A673 (cell line): ENCODE data around the gene MAN2A2. TPM values are rescaled to one million over a fixed set of nuclear protein-coding genes. Genes with fewer than 3 reads are reported as not detected.
A peak's percentile ranks its signal among the peaks of the same experiment; 100 is the strongest.

Source experiments
- BruUV-seq: library from RNA; stranded (reverse); fragments of 400-500 nt; replicated peaks from 2 replicates; lab custom pipeline; 2021; lab: Mats Ljungman, UMichigan
- CTCF ChIA-PET: fragments of 300-600 bp; sonication (Branson Sonifier 250); formaldehyde crosslinking; loops from one replicate; lab custom pipeline; 2022; ENCODE audit warnings: antibody characterized with exemption; lab: Charles Lee
- POLR2A ChIA-PET: fragments of 300-600 bp; sonication (Branson Sonifier 250); formaldehyde crosslinking; loops from one replicate; lab custom pipeline; 2022; ENCODE audit warnings: antibody characterized with exemption; ENCODE audit not compliant: low non-redundant PET; lab: Charles Lee
- DNase-seq: peaks from one replicate; pipeline ENCODE4 v3.0.0-alpha.2; 2015; ENCODE audit warnings: low spot score
- H3K27ac ChIP-seq: fragments of 200-600 bp; sonication (generic); 2 replicates; pipeline ENCODE4 v1.5.1; 2016; ENCODE audit warnings: mixed run types, low read depth, mild to moderate bottlenecking, mixed read lengths, antibody characterized with exemption, low read length; ENCODE audit not compliant: poor library complexity, severe bottlenecking
- H3K27me3 ChIP-seq: fragments of 200-600 bp; sonication (generic); replicated peaks from 2 replicates; pipeline ENCODE4 v1.6.1; 2017; ENCODE audit warnings: mixed run types, low read depth, mild to moderate bottlenecking, mixed read lengths, antibody characterized with exemption, low read length; ENCODE audit not compliant: insufficient read depth, poor library complexity
- H3K36me3 ChIP-seq: fragments of 200-600 bp; sonication (generic); 2 replicates; pipeline ENCODE4 v1.6.1; 2016; ENCODE audit warnings: mixed run types, mild to moderate bottlenecking, mixed read lengths, antibody characterized with exemption, low read length; ENCODE audit not compliant: insufficient read depth, poor library complexity, severe bottlenecking
- H3K4me1 ChIP-seq: fragments of 200-600 bp; sonication (generic); 2 replicates; pipeline ENCODE4 v1.6.1; 2017; ENCODE audit warnings: mixed run types, mild to moderate bottlenecking, mixed read lengths, antibody characterized with exemption, low read length; ENCODE audit not compliant: insufficient read depth, poor library complexity, severe bottlenecking
- H3K4me3 ChIP-seq: fragments of 200-600 bp; sonication (generic); 2 replicates; pipeline ENCODE4 v1.5.1; 2016; ENCODE audit warnings: low read depth, mixed run types, mild to moderate bottlenecking, mixed read lengths, low read length; ENCODE audit not compliant: poor library complexity, severe bottlenecking
- H3K9me3 ChIP-seq: fragments of 200-600 bp; sonication (generic); 2 replicates; pipeline ENCODE4 v1.6.1; 2016; ENCODE audit warnings: mixed run types, low read depth, mild to moderate bottlenecking, mixed read lengths, antibody characterized with exemption, low read length; ENCODE audit not compliant: poor library complexity, severe bottlenecking
- EZH2 ChIP-seq: fragments of 200-600 bp; sonication (generic); IDR thresholded peaks from 2 replicates; pipeline ENCODE4 v1.6.1; 2017; ENCODE audit warnings: borderline replicate concordance, low read depth, mild to moderate bottlenecking, mixed read lengths, antibody characterized with exemption, low read length; ENCODE audit not compliant: poor library complexity, severe bottlenecking
- intact Hi-C: fragments of 100-400 bp; cut with micrococcal nuclease; formaldehyde crosslinking; loops from one replicate; pipeline ENCODE4 v1.10.0; 2022; ENCODE audit not compliant: unreplicated experiment
- total RNA-seq: library from RNA; stranded (reverse); gene quantifications from 2 replicates; pipeline ENCODE4 v1.2.3, GENCODE V29; 2021
- TF ChIP-seq, protein P1 (sequence below): fragments of 300-800, 200-600 bp; sonication (generic); conservative IDR thresholded peaks from 2 replicates; pipeline ENCODE4 v1.5.1; 2017; ENCODE audit warnings: low read depth, mild to moderate bottlenecking, antibody characterized with exemption, low read length, moderate library complexity, mixed read lengths

MAN2A2 gene
- total RNA-seq, 1 experiment from 2014 or later: 75.7 TPM

DNA sequence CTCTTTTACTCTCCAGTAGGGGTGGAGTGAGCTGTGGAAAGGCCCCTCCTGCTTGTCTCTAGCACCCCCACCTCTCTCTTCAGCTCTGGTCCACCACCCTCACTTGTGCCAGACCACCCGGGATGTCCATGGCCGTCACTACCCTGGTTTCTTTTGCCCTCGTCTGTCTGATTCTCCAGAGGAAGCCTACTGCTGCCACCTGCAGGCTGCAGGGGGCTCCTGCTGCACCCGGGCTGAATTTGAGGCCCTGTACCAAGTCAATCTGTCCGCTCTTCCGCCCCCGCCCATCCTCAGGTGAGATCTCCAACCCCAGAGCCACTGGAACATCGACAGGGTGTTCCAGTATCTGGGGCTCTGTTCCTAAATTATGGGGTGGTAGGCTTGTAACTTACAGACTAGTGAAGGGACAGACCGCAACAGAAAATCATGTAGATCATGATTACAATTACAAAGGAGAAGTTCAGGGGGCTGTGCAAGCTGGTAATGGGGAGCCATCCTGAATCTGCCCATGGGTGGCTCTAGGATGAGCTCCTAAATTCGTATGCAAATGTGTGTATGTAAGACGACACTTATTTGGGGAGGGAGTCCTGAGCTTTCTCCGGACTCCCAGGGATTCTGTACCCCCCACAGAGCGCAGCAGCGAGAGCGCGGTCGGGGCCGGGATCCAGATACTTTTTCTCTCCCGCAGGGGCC, 31.3 kb downstream of the MAN2A2 start:
- DNase-seq: peak; percentile 91
- peak overlapping the region; percentile 82 for H3K27ac ChIP-seq
- intact Hi-C loops: loop anchor here (5.0 to 10.0 kb wide), 2 partner anchors 287 to 790 kb away; no protein-coding TSS in a partner anchor
- no TSS peak for BruUV-seq
- ChIA-PET POLR2A (interaction anchor here (0.6 kb wide), 1 partner anchor 23 kb away, joined by 3 read pairs; no protein-coding TSS in a partner anchor), CTCF (interaction anchor here (0.5 to 1.8 kb wide), 8 partner anchors 15 to 460 kb away, joined by 4 to 21 read pairs (median 7); partner anchors contain the start of gene RCCD1)
- peaks cover 9% of the 10 kb centered on the region for H3K36me3 ChIP-seq
- H3K27me3 ChIP-seq: no peaks in the 10 kb centered on the region
- H3K4me3 ChIP-seq: peak overlapping the region; percentile 71
- H3K9me3 ChIP-seq: no peaks in the 10 kb centered on the region
- TF ChIP-seq, protein P1, sequence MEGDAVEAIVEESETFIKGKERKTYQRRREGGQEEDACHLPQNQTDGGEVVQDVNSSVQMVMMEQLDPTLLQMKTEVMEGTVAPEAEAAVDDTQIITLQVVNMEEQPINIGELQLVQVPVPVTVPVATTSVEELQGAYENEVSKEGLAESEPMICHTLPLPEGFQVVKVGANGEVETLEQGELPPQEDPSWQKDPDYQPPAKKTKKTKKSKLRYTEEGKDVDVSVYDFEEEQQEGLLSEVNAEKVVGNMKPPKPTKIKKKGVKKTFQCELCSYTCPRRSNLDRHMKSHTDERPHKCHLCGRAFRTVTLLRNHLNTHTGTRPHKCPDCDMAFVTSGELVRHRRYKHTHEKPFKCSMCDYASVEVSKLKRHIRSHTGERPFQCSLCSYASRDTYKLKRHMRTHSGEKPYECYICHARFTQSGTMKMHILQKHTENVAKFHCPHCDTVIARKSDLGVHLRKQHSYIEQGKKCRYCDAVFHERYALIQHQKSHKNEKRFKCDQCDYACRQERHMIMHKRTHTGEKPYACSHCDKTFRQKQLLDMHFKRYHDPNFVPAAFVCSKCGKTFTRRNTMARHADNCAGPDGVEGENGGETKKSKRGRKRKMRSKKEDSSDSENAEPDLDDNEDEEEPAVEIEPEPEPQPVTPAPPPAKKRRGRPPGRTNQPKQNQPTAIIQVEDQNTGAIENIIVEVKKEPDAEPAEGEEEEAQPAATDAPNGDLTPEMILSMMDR: peak; percentile 97
- TF ChIP-seq EZH2: no peak
- H3K4me1 ChIP-seq: peaks cover 25% of the 10 kb centered on the region

DNA sequence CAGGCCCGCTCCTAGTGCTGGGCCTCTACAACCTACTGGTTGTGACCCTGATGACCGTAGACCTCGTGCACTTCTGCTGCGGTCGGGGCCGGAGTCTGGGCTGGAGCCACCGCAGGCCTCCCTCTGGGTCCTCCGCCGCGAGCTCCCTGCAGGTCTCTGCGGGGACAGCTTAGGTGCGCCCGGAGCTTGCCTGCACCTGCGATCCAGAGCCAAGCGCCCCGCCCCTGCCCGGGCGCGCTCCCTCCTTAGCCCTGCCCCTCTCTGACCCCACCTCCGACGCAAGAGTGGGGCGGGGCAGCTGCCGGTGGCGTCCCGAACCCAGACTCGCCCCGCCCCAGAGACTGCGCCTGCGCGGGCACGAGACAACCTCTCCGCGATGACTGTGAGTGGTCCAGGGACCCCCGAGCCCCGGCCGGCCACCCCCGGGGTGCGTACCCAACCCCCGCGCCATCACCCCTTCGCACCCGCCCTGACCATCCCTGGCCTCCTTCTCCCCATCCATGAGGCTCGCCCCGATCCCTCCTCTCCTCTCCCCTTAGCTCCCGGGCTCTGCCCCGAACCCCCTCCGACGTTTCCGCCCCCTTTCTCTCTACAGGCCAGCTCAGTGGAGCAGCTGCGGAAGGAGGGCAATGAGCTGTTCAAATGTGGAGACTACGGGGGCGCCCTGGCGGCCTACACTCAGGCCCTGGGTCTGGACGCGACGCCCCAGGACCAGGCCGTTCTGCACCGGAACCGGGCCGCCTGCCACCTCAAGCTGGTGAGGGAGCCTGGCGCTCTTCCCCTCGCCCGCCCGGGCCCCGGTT, 32.0 kb downstream of the MAN2A2 start, which contains the start of gene UNC45A:
Gene UNC45A (plus strand): TSS at position 337 of the 803 bp plus-strand sequence. CDS start 40 bp downstream, at position 377.
- TF ChIP-seq, protein P1: no peak
- TF ChIP-seq EZH2: no peak
- ChIA-PET POLR2A (interaction anchor here (0.6 kb wide), 2 partner anchors 9 to 22 kb away, joined by 3 to 11 read pairs; no protein-coding TSS in a partner anchor), CTCF (interaction anchor here (0.6 to 1.7 kb wide), 9 partner anchors 12 to 337 kb away, joined by 4 to 17 read pairs (median 7); no protein-coding TSS in a partner anchor)
- no peaks in the 10 kb centered on the region for H3K9me3 ChIP-seq
- peaks cover 25% of the 10 kb centered on the region for H3K4me1 ChIP-seq
- BruUV-seq: no TSS peak
- intact Hi-C loops: loop anchor here (1.0 to 10.0 kb wide), 3 partner anchors 20 to 790 kb away; no protein-coding TSS in a partner anchor
- peak; percentile 94 for DNase-seq
- H3K4me3 ChIP-seq: peak within 1 kb of the TSS; percentile 71
- H3K36me3 ChIP-seq: peaks cover 17% of the 10 kb centered on the region
- peak within 1 kb of the TSS; percentile 82 for H3K27ac ChIP-seq
- no peaks in the 10 kb centered on the region for H3K27me3 ChIP-seq

DNA sequence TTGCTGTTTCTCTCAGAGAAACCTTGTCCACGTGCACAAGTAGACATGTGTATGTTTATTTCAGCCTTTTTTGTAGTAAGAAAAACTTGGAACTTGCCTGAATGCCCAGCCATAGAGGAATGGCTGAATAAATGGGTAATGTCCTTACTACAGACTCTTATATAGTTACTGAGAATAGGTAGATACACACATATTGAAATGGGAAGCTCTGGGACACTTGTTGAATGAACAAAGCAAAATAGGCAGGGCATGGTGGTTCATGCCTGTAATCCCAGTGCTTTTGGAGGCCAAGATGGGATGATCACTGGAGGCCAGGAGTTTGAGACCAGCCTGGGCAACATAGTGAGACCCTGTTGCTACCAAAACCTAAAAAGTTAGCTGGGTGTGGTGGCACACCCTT, 33.7 kb downstream of the MAN2A2 start:
- ChIA-PET POLR2A (interaction anchor here (0.5 kb wide), 1 partner anchor 16 kb away, joined by 6 read pairs; no protein-coding TSS in a partner anchor), CTCF (interaction anchor here (0.6 kb wide), 1 partner anchor 19 kb away, joined by 26 read pairs; no protein-coding TSS in a partner anchor)
- Histone ChIP-seq H3K4me3 (peak overlapping the region; percentile 71), H3K27ac (no peak overlapping the region), H3K4me1 (peaks cover 16% of the 10 kb centered on the region), H3K36me3 (peaks cover 28% of the 10 kb centered on the region), H3K27me3 (no peaks in the 10 kb centered on the region), H3K9me3 (no peaks in the 10 kb centered on the region)
- no peak for TF ChIP-seq EZH2
- TF ChIP-seq, protein P1: no peak
- DNase-seq: no peak
- no TSS peak for BruUV-seq
- intact Hi-C loops: loop anchor here (10.0 kb wide), 1 partner anchor 792 kb away; no protein-coding TSS in a partner anchor
